HG03565 (cell line): ENCODE data around the gene CTNND2.

ENCODE experiments used
- ATAC-seq: cut with Tn5 transposase; IDR thresholded peaks from one replicate; pipeline ENCODE4 v1.9.1; 2021; ENCODE audit warnings: mild to moderate bottlenecking, moderate library complexity; ENCODE audit not compliant: unreplicated experiment

The CTNND2 gene

GRCh38 chr5:11607944-11608483 is 296.2 kb downstream of the CTNND2 start:
- ATAC-seq: no peak

- ATAC-seq: no peak
These were observed 301.9 kb downstream of the CTNND2 start for GRCh38 chr5:11602298-11602697.

- no peak for ATAC-seq
These were observed 304.7 kb downstream of the CTNND2 start for GRCh38 chr5:11599499-11599898.

GRCh38 chr5:11596657-11597071 is 307.6 kb downstream of the CTNND2 start:
- ATAC-seq: no peak

- no peak for ATAC-seq
These were observed 308.1 kb downstream of the CTNND2 start for GRCh38 chr5:11596185-11596584.

- no peak for ATAC-seq
These were observed 309.2 kb downstream of the CTNND2 start for GRCh38 chr5:11595045-11595444.

GRCh38 chr5:11594021-11594420 is 310.2 kb downstream of the CTNND2 start:
- ATAC-seq: no peak

- no peak for ATAC-seq
These were observed 313.8 kb downstream of the CTNND2 start for GRCh38 chr5:11590475-11590874.

- no peak for ATAC-seq
These were observed 315.4 kb downstream of the CTNND2 start for GRCh38 chr5:11588803-11589202.

- ATAC-seq: no peak
These were observed 320.2 kb downstream of the CTNND2 start for GRCh38 chr5:11584017-11584416.

GRCh38 chr5:11579351-11579750 is 324.9 kb downstream of the CTNND2 start:
- ATAC-seq: no peak

- ATAC-seq: no peak
These were observed 329.5 kb downstream of the CTNND2 start for GRCh38 chr5:11574787-11575186.

- no peak for ATAC-seq
These were observed 330.9 kb downstream of the CTNND2 start for GRCh38 chr5:11573140-11573992.

- ATAC-seq: no peak
These were observed 339.5 kb downstream of the CTNND2 start for GRCh38 chr5:11564706-11565105.

- ATAC-seq: no peak
These were observed 340.4 kb downstream of the CTNND2 start for GRCh38 chr5:11563822-11564221.

- no peak for ATAC-seq
These were observed 343.1 kb downstream of the CTNND2 start for GRCh38 chr5:11560915-11561697.

GRCh38 chr5:11557063-11557462 is 347.2 kb downstream of the CTNND2 start:
- no peak for ATAC-seq

- no peak for ATAC-seq
These were observed 349.1 kb downstream of the CTNND2 start for GRCh38 chr5:11555171-11555570.

- ATAC-seq: no peak
These were observed 356.5 kb downstream of the CTNND2 start for GRCh38 chr5:11547730-11548129.

- ATAC-seq: no peak
These were observed 357.1 kb downstream of the CTNND2 start for GRCh38 chr5:11547140-11547539.

GRCh38 chr5:11540112-11540511 is 364.1 kb downstream of the CTNND2 start:
- ATAC-seq: no peak
